Fibroblast of peridontal ligament (primary cell): Measurements from ENCODE around the gene SPON1.
"Not testable (repeated sequence)": the region's sequence is repeated elsewhere in the genome, so short reads cannot be mapped to it uniquely, and the experiment has no call there.

Experiments used
- DNase-seq: peaks from one replicate; pipeline ENCODE4 v3.0.0-alpha.2; 2010; ENCODE audit errors: extremely low read depth

Gene SPON1

DNA sequence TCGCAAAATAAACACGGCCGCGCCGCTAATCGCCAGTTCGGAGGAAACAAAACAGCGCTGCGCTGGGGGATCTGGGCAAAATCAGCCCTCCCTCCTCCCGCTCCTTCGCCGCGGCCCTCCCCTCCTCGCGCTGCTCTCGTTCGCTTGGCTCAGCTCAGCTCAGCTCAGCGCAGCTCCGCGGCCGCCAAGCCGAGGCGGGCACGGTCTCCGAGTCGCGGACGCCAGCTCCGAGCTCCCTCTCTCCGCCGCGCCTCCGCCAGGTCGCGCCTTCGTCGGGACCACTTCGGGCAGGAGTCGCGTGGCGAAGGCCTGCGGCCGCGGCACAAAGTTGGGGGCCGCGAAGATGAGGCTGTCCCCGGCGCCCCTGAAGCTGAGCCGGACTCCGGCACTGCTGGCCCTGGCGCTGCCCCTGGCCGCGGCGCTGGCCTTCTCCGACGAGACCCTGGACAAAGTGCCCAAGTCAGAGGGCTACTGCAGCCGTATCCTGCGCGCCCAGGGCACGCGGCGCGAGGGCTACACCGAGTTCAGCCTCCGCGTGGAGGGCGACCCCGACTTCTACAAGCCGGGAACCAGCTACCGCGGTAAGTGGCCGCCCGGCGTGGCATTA is at the start of gene SPON1:
TSS of gene SPON1 (plus strand) at position 162 of the 607 bp plus-strand sequence. CDS start at position 344, 182 bp downstream.
- DNase-seq: no peak

DNA sequence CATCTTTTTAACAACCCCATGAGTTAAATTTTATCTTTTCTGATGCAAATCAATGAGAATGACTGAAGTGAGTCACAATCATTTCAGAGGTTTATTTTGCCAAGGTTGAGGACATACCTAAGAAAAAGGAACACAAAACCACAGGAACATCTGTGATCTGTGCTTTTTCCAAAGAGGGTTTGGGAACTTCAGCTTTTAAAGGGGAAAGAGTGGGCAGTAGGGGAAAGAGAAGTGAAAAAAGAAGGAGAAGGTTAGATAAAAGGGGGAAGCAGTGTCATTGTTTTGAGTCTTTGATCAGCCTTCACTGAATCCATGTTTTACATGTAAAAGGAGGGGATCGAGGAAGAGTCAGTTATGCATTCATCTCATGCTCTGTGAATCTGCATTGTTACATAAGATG is 45.3 kb upstream of the SPON1 start:
- DNase-seq: no peak

DNA sequence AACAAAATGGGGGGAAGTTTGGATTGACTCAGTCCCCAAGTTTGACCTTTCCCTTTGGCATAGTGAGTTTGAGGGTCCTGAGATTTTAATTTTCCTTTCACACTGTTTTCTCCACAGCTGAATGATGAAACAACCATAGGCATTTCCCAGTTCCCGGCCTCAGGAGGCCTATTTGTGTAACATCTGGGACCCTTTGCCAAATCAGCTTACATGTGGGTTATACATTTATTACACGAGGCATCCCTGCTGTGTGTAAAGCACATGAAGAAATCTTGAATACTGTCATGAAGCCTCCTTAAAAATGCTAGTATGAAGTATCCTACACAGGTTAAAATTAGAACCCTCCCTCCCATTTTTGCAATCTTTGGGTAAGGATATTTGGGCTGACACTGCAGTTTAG is 44.6 kb upstream of the SPON1 start:
- DNase-seq: no peak

DNA sequence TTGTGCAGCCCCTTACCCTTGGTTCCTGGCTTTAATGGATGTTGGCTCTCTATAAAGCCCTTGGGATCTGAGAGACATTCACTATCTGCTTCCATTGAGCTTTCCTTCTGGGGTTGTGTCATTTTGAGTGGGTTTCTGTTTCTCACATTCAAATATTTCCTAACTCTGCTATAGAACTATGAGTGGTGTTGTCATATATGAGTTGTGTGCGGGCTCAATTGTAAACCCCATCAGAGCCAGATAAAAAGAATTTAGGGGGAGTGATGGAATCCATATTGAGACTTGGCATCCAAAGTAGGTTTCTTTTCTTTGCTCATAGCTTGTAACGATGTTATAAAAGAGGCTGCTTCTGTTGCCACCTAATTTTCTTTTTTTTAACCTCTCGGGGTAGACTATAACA is 41.8 kb upstream of the SPON1 start:
- no peak for DNase-seq

DNA sequence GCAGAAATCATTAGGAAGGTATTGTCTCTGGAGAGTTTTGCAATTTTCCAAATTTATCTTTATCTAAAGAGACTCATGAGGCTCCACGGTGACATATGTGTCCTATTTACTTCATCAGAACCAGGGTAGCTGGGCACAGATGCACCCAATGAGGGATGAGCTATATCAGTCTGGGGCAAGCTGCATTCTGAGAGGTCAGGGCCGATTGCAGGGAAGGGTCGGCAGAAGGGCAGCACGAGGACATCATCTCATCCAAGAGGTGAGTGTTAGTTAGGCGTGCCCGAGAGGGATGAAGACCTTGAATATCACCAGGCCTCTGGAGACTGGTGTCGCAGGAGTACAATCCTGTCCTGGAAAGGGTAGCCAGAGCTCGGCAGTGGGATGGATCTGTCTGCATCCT is 41.0 kb upstream of the SPON1 start:
- DNase-seq: no peak

DNA sequence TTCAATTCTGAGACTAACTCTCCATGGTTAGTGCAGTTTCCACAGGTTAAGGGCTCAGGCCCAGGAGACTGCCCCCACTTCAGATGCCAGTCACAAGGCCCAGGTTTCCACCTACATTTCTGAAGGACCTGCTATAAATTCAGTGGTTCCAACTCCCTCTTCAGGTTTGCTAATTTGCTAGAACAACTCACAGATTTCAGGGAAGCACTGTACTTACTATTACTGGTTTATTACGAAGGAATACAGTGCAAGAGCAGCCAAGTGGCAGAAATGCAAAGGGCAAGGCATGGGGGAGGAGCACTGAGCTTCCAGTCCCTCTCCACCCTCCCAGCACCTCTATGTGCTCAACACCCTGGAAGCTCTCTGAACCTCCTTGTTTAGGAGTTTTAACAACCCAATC is 39.3 kb upstream of the SPON1 start:
- no peak for DNase-seq

DNA sequence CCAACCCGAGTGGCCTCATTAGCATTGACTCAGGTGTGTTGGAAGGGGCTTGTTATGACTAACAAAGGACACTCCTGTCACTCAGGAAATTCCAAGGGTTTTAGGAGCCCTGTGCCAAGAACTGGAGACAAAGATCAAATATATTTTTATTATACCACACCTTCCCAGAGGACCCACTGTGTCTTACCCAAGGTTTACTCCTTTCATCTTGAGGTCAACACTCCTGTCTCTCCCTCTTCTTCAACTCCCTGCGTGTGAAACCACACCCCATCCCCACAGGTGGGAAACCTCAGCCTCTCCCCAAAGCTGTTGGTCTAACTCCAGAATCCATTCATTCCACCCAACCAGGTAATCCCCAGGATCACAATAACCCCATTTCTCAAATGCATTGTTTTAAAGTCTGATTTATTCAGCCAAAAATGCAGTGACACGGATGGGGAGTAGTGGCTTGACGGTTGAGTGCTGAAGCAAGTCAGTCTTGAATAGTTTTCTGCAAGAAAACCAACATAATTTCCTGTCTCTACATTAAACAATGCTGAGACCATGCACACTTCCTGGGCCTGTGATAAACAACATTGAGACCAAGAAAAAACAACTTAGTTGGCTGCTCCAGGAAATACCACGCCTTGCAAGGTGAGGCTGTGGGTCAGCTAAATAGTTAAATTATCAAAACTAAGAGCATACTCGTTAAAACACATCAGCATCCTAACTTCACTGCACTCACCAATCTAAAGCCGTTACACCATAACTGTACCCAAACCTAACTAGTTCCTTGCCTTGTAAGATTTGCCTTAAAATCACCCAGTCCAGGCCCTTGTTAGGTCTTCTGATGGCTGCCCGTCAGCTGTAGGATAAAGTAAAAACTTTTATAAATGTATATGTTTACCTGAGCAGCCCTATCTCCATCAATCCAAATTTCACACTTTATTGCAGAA is 38.5 kb upstream of the SPON1 start:
- DNase-seq: no peak

DNA sequence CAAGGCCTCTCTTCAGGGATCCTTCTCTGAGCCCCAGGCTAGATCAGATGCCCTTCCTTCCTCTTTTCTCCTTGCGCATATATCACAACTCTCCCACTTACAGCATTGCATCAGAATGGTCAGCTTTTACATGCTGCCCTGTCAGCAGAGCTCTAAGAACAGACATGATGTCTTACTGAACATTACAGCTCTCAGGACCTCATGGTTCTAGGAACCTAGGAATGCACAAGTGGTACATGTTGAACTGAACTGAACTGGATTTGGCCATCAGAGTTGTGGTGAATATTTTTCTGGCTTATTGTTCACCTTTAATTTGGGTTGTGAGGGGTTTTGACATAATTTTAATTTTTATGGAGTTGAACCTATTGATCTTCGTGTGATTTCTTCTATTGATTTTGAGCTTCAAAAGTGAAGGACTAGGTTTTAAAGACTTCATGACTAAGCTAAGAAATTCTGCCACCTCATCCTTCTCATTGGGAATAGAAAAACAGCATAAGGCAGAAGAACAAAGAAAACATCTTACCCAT is 37.7 kb upstream of the SPON1 start:
- DNase-seq: no peak

DNA sequence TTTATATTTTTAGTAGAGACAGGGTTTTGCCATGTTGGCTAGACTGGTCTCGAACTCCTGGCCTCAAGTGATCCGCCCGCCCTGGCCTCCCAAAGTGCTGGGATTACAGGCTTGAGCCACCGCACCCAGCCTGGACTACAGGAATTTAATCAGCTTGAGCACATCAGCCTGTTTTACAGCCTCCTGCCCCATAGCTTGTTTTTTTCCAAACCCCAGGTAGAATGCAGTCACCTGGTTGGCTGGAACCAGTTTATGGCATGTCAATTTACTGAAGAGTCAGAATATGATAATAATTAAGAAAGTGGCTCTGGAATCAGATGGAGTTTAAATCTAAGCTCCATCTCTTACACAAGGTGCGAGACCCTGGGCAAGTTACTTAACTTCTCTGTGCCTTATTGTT is 36.2 kb upstream of the SPON1 start:
- not testable (repeated sequence) for DNase-seq

DNA sequence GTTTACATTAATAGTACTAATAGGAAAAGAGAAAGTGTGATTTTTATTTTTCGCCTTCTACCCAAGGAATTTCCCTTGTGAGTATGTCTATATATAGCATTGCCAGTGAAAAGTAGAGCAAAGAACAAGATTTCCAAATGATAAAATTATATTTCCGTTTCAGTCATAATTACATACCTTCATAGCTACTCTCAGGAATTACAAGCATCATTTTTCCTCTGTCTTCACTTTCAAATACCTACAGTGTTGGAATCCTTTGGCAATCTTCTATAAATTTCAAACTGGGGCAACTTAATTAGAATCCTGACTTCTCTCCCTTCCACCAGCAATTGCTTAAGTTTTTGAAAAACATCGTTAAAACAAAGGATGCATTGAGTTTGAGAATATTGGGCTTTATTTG is 35.5 kb upstream of the SPON1 start:
- no peak for DNase-seq

DNA sequence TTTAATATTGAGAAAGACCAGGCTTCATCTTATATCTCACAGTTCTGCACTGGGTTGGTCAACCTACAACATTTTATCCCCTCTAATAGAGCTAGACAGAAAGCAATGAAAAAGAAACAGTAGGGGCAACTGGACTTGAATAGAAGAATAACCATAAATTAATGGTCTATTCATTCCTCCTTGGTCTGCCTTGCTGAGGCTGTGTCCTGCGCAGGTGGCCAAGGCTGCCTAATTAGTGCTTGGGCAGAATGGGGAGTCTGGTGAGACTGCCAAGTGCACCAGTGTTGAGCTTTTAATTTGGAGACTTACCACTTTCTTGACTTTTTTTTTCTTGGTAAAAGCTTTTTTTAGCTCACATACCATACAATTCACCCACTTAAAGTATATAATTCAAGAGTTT is 35.0 kb upstream of the SPON1 start:
- DNase-seq: no peak

DNA sequence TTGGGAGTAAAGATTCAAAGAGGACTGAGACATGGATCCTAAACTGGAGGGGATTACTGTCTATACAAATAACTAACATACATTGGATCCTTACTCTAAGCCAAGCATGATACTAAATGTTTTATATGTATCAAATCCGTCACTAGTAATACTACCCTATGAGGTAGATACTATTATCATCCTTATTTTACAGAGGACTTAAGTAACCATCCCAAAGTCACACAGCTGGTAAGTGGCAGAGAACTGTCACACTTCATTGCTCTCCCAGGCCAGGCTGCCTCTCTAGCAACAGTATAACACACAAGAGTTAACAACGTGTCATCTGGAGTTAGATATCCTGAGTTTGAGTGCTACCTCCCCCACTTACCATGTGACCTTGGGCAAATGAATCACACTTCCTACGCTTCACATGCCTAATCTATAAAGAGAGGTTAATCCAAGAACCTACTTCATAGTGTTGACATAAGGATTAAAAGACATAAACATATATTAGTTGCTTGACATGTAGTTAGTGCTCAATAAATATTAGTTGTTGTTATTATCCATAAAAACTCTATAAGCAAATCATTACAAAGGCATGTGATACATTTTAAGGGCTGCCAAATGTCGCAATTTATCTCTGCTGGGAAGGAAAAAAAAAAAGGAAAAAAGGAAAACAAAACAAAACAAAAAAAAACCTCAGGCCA is 33.8 kb upstream of the SPON1 start:
- DNase-seq: peak; percentile 75

DNA sequence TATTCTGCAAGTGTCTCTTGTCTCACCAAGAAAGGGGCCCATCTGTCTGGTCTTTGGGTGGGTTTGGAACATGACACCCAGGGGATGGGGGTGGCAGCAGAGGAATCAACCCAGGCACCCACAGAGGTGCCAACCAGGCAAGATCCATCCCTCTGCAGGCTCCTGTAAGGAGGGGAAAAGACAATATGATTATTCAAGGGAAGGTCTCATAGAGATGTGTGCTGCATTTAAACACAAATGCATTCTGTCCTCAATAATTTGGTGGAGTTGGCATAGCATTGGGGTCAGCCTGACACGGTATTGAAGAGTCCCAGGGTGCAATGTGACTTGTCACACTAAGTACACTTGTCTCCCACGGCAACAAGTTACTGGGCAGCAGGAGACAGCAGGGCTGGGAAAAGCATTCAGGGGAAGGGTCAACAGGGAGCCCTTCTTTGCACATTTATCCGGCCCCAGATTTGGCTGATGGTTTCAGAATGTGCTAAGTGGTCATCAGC is 33.1 kb upstream of the SPON1 start:
- DNase-seq: no peak

DNA sequence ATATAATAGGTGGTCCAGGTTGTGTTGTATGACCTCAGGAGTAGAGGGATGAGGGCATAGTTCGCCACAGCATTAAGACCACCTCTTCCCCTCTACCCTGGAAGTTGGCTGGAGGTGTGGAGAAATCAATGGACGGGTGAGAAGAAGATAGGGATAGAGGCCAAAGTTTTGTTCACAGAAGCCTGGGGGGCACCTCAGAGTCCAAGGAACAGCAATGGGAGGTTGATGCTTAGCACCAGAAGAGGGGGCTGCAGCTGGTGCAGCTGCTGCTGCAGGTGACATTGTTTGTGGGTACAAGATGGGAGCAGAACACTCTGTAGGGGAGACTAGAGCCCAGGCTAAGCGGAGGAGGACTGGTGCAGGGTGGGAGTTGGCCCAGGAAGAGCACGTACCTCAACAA is 31.2 kb upstream of the SPON1 start:
- no peak for DNase-seq

DNA sequence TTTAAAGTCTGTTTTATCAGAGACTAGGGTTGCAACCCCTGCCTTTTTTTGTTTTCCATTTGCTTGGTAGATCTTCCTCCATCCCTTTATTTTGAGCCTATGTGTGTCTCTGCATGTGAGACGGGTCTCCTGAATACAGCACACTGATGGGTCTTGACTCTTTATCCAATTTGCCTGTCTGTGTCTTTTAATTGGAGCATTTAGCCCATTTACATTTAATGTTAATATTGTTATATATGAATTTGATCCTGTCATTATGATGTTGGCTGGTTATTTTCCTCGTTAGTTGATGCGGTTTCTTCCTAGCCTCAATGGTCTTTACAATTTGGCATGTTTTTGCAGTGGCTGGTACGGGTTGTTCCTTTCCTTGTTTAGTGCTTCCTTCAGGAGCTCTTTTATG is 25.4 kb upstream of the SPON1 start:
- not testable (repeated sequence) for DNase-seq

DNA sequence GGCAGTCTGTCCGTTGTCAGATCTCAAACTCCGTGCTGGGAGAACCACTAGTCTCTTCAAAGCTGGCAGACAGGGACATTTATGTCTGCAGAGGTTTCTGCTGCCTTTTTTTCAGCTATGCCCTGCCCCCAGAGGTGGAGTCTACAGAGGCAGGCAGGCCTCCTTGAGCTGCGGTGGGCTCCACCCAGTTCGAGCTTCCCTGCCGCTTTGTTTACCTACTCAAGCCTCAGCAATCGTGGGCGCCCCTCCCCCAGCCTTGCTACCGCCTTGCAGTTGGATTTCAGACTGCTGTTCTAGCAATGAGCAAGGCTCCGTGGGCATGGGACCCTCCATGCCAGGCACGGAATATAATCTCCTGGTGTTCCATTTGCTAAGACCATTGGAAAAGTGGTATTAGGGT is 23.7 kb upstream of the SPON1 start:
- DNase-seq: not testable (repeated sequence)

DNA sequence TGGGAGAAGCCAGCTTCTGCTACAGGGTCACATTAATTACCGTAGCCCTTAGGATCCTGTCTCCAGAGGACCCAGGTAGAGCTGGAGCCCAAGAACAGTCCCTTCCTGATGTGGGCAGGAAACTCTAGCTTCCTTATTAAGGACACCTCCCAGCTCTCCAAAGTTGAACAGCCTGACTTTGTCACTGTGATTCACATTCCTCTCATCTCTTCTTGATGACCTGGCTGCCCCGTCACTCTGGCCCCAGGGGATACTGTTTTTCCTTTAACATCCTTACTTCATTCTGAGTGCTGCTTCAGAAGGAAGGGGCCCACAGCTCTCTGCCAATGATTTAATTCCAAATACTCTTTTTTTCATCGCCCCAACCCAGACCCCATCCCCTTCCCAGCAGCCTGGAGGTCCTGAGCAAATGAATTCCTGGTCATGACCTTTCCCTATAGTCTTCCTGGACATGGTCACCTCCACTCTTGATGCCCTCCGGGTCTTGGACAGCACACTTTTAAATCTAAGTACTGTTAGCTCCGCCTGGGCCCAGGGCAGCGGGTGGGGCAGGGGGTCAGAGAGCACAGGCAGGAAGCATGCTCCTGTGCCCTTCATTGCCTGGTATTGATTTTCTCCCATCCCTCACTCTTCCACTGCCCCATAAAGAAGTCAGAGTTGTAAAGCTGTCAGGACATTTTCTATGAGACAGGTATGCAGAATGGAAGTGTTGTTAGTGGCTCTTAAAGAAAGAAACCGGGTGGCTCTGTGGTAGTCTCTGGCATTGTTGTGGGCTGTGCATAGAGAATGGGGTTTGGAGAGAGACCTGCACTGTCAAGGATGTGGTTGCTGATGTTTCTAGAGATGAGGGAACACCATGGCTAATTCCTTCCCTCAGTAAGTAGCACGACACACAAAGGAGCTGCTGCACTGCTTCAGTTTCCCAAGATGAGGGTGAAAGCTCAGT is 22.3 kb upstream of the SPON1 start:
- DNase-seq: no peak

DNA sequence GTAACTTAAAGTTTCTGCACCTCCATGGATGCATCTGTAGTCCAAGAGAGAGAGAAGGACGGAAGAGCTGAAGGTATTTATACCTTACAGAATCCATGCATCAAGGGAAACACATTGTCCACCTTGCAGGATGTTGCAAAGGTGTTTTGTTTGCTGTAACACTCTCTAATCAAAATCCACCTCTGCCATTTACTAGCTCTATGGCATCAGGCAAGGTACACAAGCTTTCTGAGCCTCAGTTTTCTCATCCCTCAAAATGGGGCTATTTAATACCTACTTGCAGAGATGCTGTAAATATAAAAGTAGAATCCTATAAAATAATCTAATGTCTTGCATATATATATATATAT is 21.6 kb upstream of the SPON1 start:
- DNase-seq: no peak

DNA sequence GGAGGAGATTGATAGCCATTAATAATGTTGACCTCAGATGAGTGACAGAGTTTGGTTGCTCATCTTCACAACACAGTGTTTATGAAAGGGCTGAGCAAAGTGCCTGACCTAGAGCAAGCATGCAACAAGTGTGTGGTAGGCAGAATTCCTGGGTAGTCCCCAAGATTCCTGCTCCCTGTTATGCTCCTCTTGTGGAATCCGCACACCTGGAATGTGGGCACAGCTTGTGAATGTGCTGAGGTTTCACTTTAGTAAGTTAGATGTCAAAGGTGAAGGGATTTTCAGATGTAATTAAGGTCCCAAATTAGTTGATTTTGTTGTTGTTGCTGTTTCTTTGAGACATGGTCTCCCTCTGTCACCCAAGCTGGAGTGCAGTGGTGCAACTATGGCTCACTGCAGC is 20.7 kb upstream of the SPON1 start:
- no peak for DNase-seq

DNA sequence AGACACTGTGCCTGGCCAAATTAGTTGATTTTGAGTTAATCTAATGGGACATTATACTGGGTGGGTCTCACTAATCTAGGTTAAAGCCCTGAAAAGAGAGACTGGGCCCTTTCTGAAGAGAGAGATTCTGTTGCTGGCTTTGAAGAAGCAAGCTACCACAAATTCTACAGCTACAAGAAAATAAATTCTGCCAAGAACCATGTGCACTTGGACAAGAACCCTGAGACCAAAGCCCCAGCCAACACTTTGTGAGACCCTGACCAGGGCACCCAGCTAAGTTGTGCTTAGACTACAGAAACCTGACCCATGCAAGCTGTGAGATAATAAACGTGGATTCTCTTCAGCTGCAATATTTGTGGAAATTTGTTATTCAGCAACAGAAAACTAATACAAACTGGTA is 20.1 kb upstream of the SPON1 start:
- no peak for DNase-seq

DNA sequence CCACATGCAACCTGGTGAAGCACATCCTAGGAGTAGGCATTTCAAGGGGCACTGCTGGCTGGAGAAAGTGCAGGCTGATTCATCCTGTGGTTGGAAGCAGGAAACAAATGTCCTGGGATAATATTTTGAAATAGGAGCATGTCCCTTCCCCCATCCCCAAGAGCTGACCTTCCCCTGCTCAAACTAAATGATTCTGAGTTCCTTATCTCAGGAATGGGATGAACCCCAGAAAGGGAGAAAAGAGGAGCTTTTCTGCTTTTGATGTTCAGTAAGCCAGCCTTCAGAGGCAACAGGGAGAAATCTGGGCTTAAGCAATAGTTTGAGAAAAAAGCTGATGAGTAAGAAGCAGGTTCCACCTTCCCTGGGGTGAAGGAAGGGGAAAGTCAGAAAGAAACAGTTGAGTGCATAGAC is 19.5 kb upstream of the SPON1 start:
- peak; percentile 54 for DNase-seq
